ENCODE data around the gene CFAP91.

The CFAP91 gene

GRCh38 chr3:119702530-119703527 lies at the start of gene CFAP91:
CFAP91 (plus strand) TSS chr3:119703022; CDS start chr3:119703099, 77 bp downstream.
- Histone ChIP-seq H3K36me3 (ENCODE audit: control insufficient read depth in 2 of 2, insufficient read depth in 1 of 2, low read length in 2 of 2) (no peaks in the 10 kb centered on the region), H3K4me3 (ENCODE audit: low read depth, low read length) (peak within 1 kb of the TSS; percentile 26), H3K9me3 (ENCODE audit: control insufficient read depth, insufficient read depth, low read depth, low read length) (no peaks in the 10 kb centered on the region), H3K4me1 (ENCODE audit: control insufficient read depth, insufficient read depth, low read length) (no peaks in the 10 kb centered on the region), H3K27ac (ENCODE audit: extremely low read depth, low read depth, low read length) (no peak within 1 kb of the TSS)
- POLR2A ChIA-PET: no interaction called here
- CTCF ChIA-PET: interaction anchor here (0.6 kb wide), 1 partner anchor 26 kb away, joined by 3 read pairs; no protein-coding TSS in a partner anchor
- TF ChIP-seq ZNF596 (tag by site-specific recombination; IDR thresholded peaks at IDR 0.05) (no peak), ZNF558 (tag by site-specific recombination; IDR thresholded peaks at IDR 0.05) (no peak), ZBTB10 (tag by site-specific recombination; IDR thresholded peaks at IDR 0.05) (no peak), BCL11A (tag by site-specific recombination; IDR thresholded peaks at IDR 0.05; ENCODE audit: low read depth) (no peak), KLF8 (tag by site-specific recombination; IDR thresholded peaks at IDR 0.05) (no peak), ZNF423 (tag by site-specific recombination; IDR thresholded peaks at IDR 0.05) (no peak), ZNF560 (tag by site-specific recombination; IDR thresholded peaks at IDR 0.05; ENCODE audit: borderline replicate concordance) (no peak), ZNF112 (tag by site-specific recombination; IDR thresholded peaks at IDR 0.05) (no peak), ZBTB21 (tag by site-specific recombination; IDR thresholded peaks at IDR 0.05) (no peak), TCF7L2 (IDR thresholded peaks at IDR 0.05; ENCODE audit: borderline replicate concordance, low read depth, low read length) (no peak), HOXA7 (CRISPR knock-in tag; IDR thresholded peaks at IDR 0.05; ENCODE audit: borderline replicate concordance) (no peak), SCRT2 (tag by site-specific recombination; IDR thresholded peaks at IDR 0.05) (no peak), ZNF473 (tag by site-specific recombination; IDR thresholded peaks at IDR 0.05) (no peak), ZNF571 (tag by site-specific recombination; IDR thresholded peaks at IDR 0.05) (no peak), ZNF488 (tag by site-specific recombination; IDR thresholded peaks at IDR 0.05) (no peak), ZNF121 (tag by site-specific recombination; IDR thresholded peaks at IDR 0.05) (no peak)

DNA sequence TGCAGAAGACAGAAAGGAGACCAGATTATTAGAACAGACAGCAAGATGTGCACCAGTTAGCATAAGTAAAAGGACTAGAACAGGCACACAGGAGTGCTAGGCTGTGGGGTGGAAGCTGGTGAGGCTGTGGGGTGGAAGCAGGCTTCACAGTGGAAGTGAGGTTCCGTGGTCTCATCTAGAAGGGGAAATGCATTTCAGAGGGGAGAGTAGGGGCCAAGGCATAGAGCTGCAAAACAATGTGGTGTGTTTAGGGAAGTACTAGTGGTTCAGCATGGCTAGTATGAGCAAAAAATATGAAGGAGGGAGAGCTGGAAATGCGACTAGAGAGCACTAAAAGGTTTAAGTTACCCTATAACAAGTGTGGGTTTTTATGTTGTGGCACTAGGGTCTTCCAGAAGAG lies 48.9 kb upstream of the CFAP91 start:
- CTCF ChIA-PET: interaction anchor here (0.5 kb wide), 1 partner anchor 9 kb away, joined by 3 read pairs; no protein-coding TSS in a partner anchor
- Histone ChIP-seq H3K27ac (ENCODE audit: extremely low read depth, low read depth, low read length) (no peak overlapping the region), H3K36me3 (ENCODE audit: control insufficient read depth in 2 of 2, insufficient read depth in 1 of 2, low read length in 2 of 2) (no peaks in the 10 kb centered on the region), H3K4me1 (ENCODE audit: control insufficient read depth, insufficient read depth, low read length) (no peaks in the 10 kb centered on the region), H3K9me3 (ENCODE audit: control insufficient read depth, insufficient read depth, low read depth, low read length) (no peaks in the 10 kb centered on the region), H3K4me3 (ENCODE audit: low read depth, low read length) (no peak overlapping the region)
- POLR2A ChIA-PET: no interaction called here
- TF ChIP-seq ZXDB (tag by site-specific recombination; IDR thresholded peaks at IDR 0.05) (no peak), WT1 (tag by site-specific recombination; IDR thresholded peaks at IDR 0.05) (no peak), ZBTB8A (tag by site-specific recombination; IDR thresholded peaks at IDR 0.05) (no peak), ZNF19 (tag by site-specific recombination; IDR thresholded peaks at IDR 0.05; ENCODE audit: low read depth) (no peak), ZNF530 (tag by site-specific recombination; IDR thresholded peaks at IDR 0.05; ENCODE audit: low read depth) (no peak)
